Measurements from ENCODE around the gene ACOX2.

Gene ACOX2

GRCh38 chr3:58572634-58573230 is 35.7 kb upstream of the ACOX2 start:
- no peak overlapping the region for H3K27ac ChIP-seq (ENCODE audit: low read length)
- H2AFZ ChIP-seq (ENCODE audit: low read depth, low read length), result no peak overlapping the region
- no peaks in the 10 kb centered on the region; the same call in 1 of the 2 replicates for H4K20me1 ChIP-seq (ENCODE audit: insufficient read depth, low read length)
- H3K4me3 ChIP-seq (ENCODE audit: low read depth in 1 of 2, low read length in 2 of 2), result no peak overlapping the region
- H3K4me1 ChIP-seq (ENCODE audit: insufficient read depth, low read length), result no peaks in the 10 kb centered on the region
- H3K36me3 ChIP-seq (ENCODE audit: insufficient read depth, low read length), result no peaks in the 10 kb centered on the region
- no peak for DNase-seq
- no peaks in the 10 kb centered on the region for H3K9me3 ChIP-seq (ENCODE audit: insufficient read depth, low read length, severe bottlenecking)
- no peak for ATAC-seq (ENCODE audit: insufficient read depth, low read depth)
- no peak overlapping the region for H3K9ac ChIP-seq (ENCODE audit: low read depth, low read length)
- no peak overlapping the region for H3K4me2 ChIP-seq (ENCODE audit: insufficient read depth, low read length)
- H3K79me2 ChIP-seq (ENCODE audit: insufficient read depth, low read length), result no peaks in the 10 kb centered on the region
- TF ChIP-seq EZH2 (IDR thresholded peaks at IDR 0.05; ENCODE audit: borderline replicate concordance, low read depth, low read length, severe bottlenecking) (no peak), CTCF (IDR thresholded peaks at IDR 0.05; ENCODE audit: borderline replicate concordance, extremely low read depth, low read length, poor library complexity, severe bottlenecking) (no peak)
- H3K27me3 ChIP-seq (ENCODE audit: insufficient read depth, low read length, poor library complexity), result peaks cover 9% of the 10 kb centered on the region

DNA sequence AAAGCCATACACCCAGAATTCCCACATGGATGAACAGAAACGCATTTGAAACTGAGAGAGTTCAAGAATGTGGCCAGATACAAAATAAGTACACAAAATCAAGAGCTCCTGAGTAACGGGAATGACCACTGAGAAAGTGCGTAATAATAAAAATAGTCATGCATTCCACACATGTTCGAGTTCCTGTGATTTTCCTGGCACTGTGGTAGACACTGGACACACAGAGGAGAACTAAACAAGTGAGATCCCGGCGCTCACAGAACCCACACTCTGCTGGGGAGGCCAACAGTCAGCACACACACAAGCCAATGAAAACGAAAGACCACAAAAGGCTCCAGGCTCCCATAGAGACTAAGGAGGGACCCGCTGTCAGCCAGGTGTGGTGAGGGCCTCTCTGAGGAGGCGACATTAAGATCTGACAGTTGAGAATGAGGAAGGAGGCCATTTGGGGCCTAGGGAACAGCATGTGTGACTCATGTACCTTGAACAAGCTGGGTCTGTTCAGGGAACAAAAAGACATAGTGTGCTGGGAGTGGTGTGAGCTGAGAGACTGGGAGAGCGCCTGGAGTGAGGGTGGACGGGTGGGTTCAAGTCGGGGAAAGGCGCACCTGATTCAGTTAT is 35.1 kb upstream of the ACOX2 start:
- H3K9ac ChIP-seq (ENCODE audit: low read depth, low read length), result no peak overlapping the region
- no peaks in the 10 kb centered on the region for H3K9me3 ChIP-seq (ENCODE audit: insufficient read depth, low read length, severe bottlenecking)
- no peak overlapping the region for H3K27ac ChIP-seq (ENCODE audit: low read length)
- no peak overlapping the region for H3K4me2 ChIP-seq (ENCODE audit: insufficient read depth, low read length)
- ATAC-seq (ENCODE audit: insufficient read depth, low read depth) (peak; percentile 42; the same call in 2 of the 3 replicates), DNase-seq (no peak)
- TF ChIP-seq CTCF (IDR thresholded peaks at IDR 0.05; ENCODE audit: borderline replicate concordance, extremely low read depth, low read length, poor library complexity, severe bottlenecking), result no peak
- TF ChIP-seq EZH2 (IDR thresholded peaks at IDR 0.05; ENCODE audit: borderline replicate concordance, low read depth, low read length, severe bottlenecking), result no peak
- no peaks in the 10 kb centered on the region for H3K4me1 ChIP-seq (ENCODE audit: insufficient read depth, low read length)
- no peak overlapping the region for H2AFZ ChIP-seq (ENCODE audit: low read depth, low read length)
- no peaks in the 10 kb centered on the region for H3K36me3 ChIP-seq (ENCODE audit: insufficient read depth, low read length)
- H3K27me3 ChIP-seq (ENCODE audit: insufficient read depth, low read length, poor library complexity), result peaks cover 10% of the 10 kb centered on the region
- no peaks in the 10 kb centered on the region for H3K79me2 ChIP-seq (ENCODE audit: insufficient read depth, low read length)
- no peaks in the 10 kb centered on the region for H4K20me1 ChIP-seq (ENCODE audit: insufficient read depth, low read length)
- no peak overlapping the region for H3K4me3 ChIP-seq (ENCODE audit: low read depth in 1 of 2, low read length in 2 of 2)

- no peak overlapping the region for H3K4me3 ChIP-seq (ENCODE audit: low read depth in 1 of 2, low read length in 2 of 2)
- no peaks in the 10 kb centered on the region for H3K79me2 ChIP-seq (ENCODE audit: insufficient read depth, low read length)
- ATAC-seq (ENCODE audit: insufficient read depth, low read depth) (no peak), DNase-seq (no peak)
- no peak overlapping the region for H2AFZ ChIP-seq (ENCODE audit: low read depth, low read length)
- no peaks in the 10 kb centered on the region for H3K9me3 ChIP-seq (ENCODE audit: insufficient read depth, low read length, severe bottlenecking)
- H3K27me3 ChIP-seq (ENCODE audit: insufficient read depth, low read length, poor library complexity), result peaks cover 18% of the 10 kb centered on the region
- no peak overlapping the region for H3K9ac ChIP-seq (ENCODE audit: low read depth, low read length)
- H3K4me2 ChIP-seq (ENCODE audit: insufficient read depth, low read length), result no peak overlapping the region
- H3K4me1 ChIP-seq (ENCODE audit: insufficient read depth, low read length), result no peaks in the 10 kb centered on the region
- TF ChIP-seq EZH2 (IDR thresholded peaks at IDR 0.05; ENCODE audit: borderline replicate concordance, low read depth, low read length, severe bottlenecking) (no peak), CTCF (IDR thresholded peaks at IDR 0.05; ENCODE audit: borderline replicate concordance, extremely low read depth, low read length, poor library complexity, severe bottlenecking) (no peak)
- no peaks in the 10 kb centered on the region for H4K20me1 ChIP-seq (ENCODE audit: insufficient read depth, low read length)
- H3K36me3 ChIP-seq (ENCODE audit: insufficient read depth, low read length), result no peaks in the 10 kb centered on the region
- no peak overlapping the region for H3K27ac ChIP-seq (ENCODE audit: low read length)
These were observed 33.9 kb upstream of the ACOX2 start for GRCh38 chr3:58570851-58571250.

Data from DND-41 (cell line).